ENCODE results near the gene SLC39A1. TPM values are rescaled to one million over a fixed set of nuclear protein-coding genes. Genes with fewer than 3 reads are reported as not detected.

The SLC39A1 gene
- total RNA-seq, 1 experiment from 2014 or later = 97.3 TPM

DNA sequence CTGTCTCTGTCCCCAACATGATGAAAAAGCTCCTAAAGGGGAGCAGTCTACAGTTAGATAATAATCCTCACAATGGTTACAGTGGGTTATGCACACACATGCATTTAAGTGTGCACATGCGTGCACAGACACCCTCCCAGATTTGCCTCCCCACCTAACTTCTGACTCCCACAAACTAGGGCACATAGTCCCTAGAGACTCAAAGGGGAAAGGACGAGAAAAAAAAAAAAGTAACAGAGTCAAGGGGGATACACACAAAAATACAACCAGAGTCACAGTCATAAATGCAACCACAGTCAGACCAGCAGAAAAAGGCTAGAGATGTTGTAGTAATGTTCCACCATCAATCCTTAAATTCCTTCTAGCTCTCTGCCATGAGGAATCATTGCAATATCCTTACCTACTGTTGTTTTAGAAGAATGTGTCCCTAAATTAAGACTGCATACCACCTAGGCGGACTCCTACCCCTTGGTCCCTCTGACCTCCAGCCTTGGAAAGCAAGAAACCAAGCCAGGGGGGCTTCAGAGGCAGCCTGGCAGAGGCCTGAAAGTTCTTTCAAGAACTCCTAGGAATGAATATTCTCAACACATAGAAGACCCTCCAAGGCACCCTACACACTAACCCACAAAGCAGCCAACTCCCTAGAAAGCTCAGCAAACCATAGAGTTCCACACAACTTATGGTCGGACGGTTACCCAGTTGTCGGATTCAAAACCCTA lies 6.2 kb downstream of the SLC39A1 start:
- no peak for TF ChIP-seq EZH2 (IDR thresholded peaks at IDR 0.05; ENCODE audit: borderline replicate concordance, low read depth, low read length, poor library complexity, severe bottlenecking)
- TF ChIP-seq, protein P1, sequence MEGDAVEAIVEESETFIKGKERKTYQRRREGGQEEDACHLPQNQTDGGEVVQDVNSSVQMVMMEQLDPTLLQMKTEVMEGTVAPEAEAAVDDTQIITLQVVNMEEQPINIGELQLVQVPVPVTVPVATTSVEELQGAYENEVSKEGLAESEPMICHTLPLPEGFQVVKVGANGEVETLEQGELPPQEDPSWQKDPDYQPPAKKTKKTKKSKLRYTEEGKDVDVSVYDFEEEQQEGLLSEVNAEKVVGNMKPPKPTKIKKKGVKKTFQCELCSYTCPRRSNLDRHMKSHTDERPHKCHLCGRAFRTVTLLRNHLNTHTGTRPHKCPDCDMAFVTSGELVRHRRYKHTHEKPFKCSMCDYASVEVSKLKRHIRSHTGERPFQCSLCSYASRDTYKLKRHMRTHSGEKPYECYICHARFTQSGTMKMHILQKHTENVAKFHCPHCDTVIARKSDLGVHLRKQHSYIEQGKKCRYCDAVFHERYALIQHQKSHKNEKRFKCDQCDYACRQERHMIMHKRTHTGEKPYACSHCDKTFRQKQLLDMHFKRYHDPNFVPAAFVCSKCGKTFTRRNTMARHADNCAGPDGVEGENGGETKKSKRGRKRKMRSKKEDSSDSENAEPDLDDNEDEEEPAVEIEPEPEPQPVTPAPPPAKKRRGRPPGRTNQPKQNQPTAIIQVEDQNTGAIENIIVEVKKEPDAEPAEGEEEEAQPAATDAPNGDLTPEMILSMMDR (conservative IDR thresholded peaks at IDR 0.05; ENCODE audit: low read depth, low read length) = no peak
- Histone ChIP-seq H3K9me3 (ENCODE audit: low read depth, low read length, poor library complexity, severe bottlenecking) (no peaks in the 10 kb centered on the region), H3K27me3 (replicated peaks; ENCODE audit: insufficient read depth, low read depth, low read length, poor library complexity) (no peaks in the 10 kb centered on the region), H3K27ac (ENCODE audit: low read depth, low read length, poor library complexity, severe bottlenecking) (peak overlapping the region; percentile 84), H3K36me3 (ENCODE audit: insufficient read depth, low read length, poor library complexity, severe bottlenecking) (peaks cover 22% of the 10 kb centered on the region), H3K4me1 (ENCODE audit: insufficient read depth, low read length, poor library complexity, severe bottlenecking) (peaks cover 13% of the 10 kb centered on the region), H3K4me3 (ENCODE audit: low read depth, low read length, poor library complexity, severe bottlenecking) (peak overlapping the region; percentile 95)
- no TSS peak for BruUV-seq (replicated peaks)
- ChIA-PET POLR2A (ENCODE audit: low non-redundant PET) (no interaction called here), CTCF (no interaction called here)
- intact Hi-C loops (cut with micrococcal nuclease; ENCODE audit: unreplicated experiment) = no loop called here
- DNase-seq (ENCODE audit: low spot score) = no peak

DNA sequence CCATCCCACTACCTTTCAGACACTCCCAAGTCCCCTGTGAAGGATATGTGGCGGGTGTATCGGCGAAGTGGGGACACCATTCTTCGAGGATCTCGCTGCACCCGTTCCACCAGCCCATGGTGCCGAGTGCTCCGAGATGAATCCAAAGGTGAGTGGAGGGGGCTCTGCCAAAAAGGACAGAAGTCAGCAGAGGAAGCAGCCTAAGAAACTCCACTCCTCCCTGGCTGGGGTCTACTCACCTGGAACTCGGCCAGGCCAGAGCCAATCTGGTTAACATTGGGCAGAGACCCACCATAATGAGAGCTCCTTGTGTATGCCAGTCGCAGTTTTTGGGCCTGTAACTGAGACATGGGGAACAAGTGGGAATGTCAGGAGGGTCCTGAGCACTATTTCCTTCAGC lies 8.5 kb downstream of the SLC39A1 start:
- Histone ChIP-seq H3K27me3 (replicated peaks; ENCODE audit: insufficient read depth, low read depth, low read length, poor library complexity) (no peaks in the 10 kb centered on the region), H3K4me1 (ENCODE audit: insufficient read depth, low read length, poor library complexity, severe bottlenecking) (peaks cover 3% of the 10 kb centered on the region), H3K9me3 (ENCODE audit: low read depth, low read length, poor library complexity, severe bottlenecking) (no peaks in the 10 kb centered on the region), H3K36me3 (ENCODE audit: insufficient read depth, low read length, poor library complexity, severe bottlenecking) (peaks cover 26% of the 10 kb centered on the region), H3K4me3 (ENCODE audit: low read depth, low read length, poor library complexity, severe bottlenecking) (no peak overlapping the region), H3K27ac (ENCODE audit: low read depth, low read length, poor library complexity, severe bottlenecking) (no peak overlapping the region)
- DNase-seq (ENCODE audit: low spot score) = no peak
- BruUV-seq (replicated peaks) = no TSS peak
- intact Hi-C loops (cut with micrococcal nuclease; ENCODE audit: unreplicated experiment) = no loop called here
- TF ChIP-seq EZH2 (IDR thresholded peaks at IDR 0.05; ENCODE audit: borderline replicate concordance, low read depth, low read length, poor library complexity, severe bottlenecking) = no peak
- TF ChIP-seq, protein P1 (conservative IDR thresholded peaks at IDR 0.05; ENCODE audit: low read depth, low read length) = no peak
- CTCF ChIA-PET = no interaction called here
- POLR2A ChIA-PET (ENCODE audit: low non-redundant PET) = no interaction called here

- Histone ChIP-seq H3K27me3 (replicated peaks; ENCODE audit: insufficient read depth, low read depth, low read length, poor library complexity) (no peaks in the 10 kb centered on the region), H3K4me1 (ENCODE audit: insufficient read depth, low read length, poor library complexity, severe bottlenecking) (peaks cover 3% of the 10 kb centered on the region), H3K4me3 (ENCODE audit: low read depth, low read length, poor library complexity, severe bottlenecking) (no peak overlapping the region), H3K9me3 (ENCODE audit: low read depth, low read length, poor library complexity, severe bottlenecking) (no peaks in the 10 kb centered on the region), H3K27ac (ENCODE audit: low read depth, low read length, poor library complexity, severe bottlenecking) (no peak overlapping the region), H3K36me3 (ENCODE audit: insufficient read depth, low read length, poor library complexity, severe bottlenecking) (peaks cover 26% of the 10 kb centered on the region)
- BruUV-seq (replicated peaks) = no TSS peak
- ChIA-PET CTCF (no interaction called here), POLR2A (ENCODE audit: low non-redundant PET) (no interaction called here)
- TF ChIP-seq, protein P1 (conservative IDR thresholded peaks at IDR 0.05; ENCODE audit: low read depth, low read length) = no peak
- no peak for TF ChIP-seq EZH2 (IDR thresholded peaks at IDR 0.05; ENCODE audit: borderline replicate concordance, low read depth, low read length, poor library complexity, severe bottlenecking)
- intact Hi-C loops (cut with micrococcal nuclease; ENCODE audit: unreplicated experiment) = no loop called here
- DNase-seq (ENCODE audit: low spot score) = no peak
These were observed 9.4 kb downstream of the SLC39A1 start for GRCh38 chr1:153953859-153954365.

Measured in A673 (cell line).